NCI-H82 treated with DMSO at 0.1 percent for 48 hours (cell line): Measurements from ENCODE around the gene CDKL1.

Source experiments
- DNase-seq: peaks from one replicate; lab custom pipeline; 2025; ENCODE audit not compliant: unreplicated experiment; lab: John Stamatoyannopoulos, UW

The CDKL1 gene

DNA sequence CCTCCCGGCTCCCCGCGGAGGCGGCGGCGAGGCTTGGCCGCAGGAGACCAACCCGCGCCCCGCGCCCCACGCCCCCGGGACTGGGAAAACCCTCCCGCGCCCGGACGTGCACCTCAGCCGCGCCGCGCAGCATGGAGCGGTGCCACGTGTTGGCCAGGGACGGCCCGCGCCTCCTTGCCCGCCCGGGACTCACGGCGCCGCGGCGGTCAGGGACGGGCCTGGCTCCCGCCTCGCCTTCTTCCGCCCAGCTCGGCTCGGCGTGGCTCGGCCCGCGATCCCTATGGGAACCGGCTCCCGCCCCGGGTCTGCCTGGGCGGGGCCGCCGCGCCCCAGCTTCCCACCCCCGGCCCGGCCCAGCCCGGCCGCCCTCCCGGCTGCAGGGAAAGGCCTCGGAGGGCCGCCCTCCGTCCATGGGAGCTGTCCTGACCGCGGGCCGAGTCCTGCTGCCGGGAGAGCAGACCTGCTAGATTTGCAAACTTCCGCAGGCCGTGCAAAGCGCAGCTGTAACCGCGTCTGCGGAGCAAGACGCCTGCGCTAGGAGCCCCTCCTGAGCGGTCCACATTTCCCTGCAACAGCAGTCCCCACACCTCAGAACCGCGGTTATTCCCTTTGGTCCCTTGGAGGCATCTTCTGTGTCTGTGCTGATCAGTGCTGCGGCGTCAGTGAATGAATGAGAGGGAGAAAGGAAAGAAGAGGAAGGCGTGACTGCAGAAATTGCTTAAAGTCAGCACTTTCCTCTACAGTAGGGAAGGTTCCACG lies at the start of gene CDKL1:
Gene CDKL1 (minus strand): TSS at position 251 of the 759 bp plus-strand sequence. CDS start 1,013 bp downstream, outside the sequence.
- DNase-seq = no peak

DNA sequence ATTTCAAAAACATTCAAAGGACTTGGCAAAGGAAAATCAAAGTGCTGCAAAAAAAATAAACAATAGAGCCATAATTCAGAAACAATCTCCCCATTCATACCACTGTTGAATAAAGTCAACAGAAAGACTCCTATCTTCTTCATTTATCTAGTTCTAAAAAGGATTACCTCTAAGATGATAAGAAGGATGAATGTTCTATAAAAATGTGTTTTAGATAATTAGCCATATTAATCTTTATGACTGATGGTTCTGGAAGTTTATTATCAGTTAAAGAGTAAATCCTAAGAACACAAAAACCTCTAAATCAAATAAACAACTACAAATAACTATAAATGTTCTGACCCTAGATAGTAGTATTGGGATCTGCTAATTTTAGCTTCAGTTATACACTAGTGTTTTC lies 37.8 kb upstream of the CDKL1 start:
- no peak for DNase-seq

DNA sequence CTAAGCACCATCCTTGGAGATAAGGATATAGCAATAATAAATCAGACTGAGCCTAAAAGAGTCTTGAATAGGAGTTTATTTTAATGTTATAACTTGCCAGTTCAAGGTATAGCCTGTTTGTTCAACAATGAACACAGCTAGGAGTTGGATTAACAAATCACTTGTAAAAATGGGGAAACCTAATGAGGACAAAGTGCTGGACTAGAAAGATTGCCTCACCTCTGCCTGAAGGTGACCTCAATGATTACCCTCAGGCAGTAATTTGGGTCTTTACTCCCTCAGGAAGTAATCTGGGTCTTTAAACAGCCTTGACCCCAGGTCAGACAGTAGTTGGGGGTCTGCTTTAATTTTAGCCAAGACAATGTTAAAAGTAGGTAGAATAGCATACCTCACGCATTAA lies 35.5 kb upstream of the CDKL1 start:
- no peak for DNase-seq

DNA sequence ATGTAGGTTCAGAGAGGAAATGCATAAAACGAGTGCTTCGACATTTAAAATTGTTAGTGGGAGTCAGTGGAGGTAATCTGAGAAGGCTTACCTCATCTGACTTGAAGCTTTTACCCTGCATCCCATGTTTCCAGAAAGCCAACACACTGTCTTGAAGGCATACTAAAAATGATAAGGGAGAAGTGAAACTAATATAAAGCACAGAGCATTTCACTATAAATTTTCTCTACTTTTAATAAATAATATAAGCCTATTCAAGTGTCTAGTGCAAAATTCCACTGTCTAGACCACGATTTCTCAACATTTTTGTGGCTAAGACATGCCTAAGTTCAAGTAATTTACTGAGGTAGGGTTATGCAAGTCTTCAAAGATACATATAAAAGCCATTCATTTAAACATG lies 29.1 kb upstream of the CDKL1 start:
- no peak for DNase-seq

DNA sequence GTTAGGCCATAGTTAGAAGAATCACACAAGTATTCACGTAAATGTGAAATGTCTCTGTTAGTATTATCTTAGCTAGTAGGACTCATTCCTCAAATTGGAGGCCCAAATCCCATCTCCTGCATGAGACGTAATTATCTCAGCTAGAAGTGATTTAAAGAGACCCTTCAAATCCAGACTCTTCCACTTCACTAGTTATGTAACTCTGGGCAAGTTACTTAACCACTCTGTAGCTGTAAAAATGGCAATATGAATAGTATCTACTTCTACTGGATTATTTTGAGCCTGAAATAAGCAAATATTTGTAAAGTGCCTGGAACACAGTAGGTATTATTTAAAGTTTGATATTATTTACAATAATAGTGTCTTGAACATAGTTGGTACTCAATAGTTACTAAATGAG lies 28.4 kb upstream of the CDKL1 start:
- no peak for DNase-seq

DNA sequence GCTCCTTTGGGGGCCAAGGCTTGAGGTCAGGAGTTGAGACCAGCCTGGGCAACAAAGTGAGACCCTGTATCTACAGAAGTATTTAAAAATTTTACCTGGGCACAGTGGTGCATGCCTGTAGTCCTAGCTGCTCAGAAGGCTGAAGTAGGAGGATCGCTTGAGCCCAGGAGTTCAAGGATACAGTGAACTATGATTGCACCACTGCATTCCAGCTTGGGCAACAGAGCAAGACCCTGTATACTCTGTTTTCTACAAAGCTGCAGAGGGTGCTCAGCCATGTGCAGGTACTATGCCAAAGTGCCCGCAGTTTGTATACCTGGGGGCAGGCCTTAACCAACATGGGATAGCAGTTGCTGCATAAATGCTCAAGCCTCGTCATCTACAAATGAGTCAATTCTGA lies 26.8 kb upstream of the CDKL1 start:
- no peak for DNase-seq

DNA sequence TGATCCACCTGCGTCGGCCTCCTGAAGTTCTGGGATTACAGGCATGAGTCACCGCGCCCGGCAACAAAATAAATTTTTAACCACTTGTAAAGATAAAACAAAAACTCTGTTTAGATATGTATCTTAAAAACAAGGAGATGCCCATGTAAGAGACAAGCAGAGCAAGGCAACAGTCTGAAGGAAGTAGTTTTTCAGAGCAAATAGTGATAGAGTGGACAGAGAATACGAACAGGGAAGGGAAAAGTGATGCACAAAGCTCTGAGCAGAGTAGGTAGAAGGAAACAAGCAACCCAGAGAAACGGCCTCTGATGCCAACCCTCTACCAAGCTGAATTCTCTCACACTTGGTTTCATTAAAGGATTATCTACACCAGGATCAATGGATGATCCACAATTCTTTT lies 24.8 kb upstream of the CDKL1 start:
- no peak for DNase-seq

DNA sequence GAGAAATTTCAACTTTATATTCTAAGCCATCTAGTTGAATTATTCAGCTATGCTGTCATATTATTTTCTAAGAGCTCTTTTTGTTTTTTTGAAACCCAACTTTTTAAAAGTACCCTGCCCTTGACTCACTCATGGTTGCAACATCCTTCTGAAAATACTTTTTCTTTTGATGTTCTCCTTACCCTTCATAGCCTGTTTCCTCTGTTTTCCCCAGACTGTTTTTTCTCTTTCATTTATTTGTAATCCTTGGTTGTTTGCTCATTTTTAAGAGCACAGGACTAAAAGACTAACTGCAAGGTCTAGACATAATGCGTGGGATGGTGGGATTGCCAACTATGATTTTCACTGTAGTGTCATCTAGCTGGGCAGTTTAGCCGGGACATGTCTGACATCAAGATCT lies 21.2 kb upstream of the CDKL1 start:
- DNase-seq = no peak

DNA sequence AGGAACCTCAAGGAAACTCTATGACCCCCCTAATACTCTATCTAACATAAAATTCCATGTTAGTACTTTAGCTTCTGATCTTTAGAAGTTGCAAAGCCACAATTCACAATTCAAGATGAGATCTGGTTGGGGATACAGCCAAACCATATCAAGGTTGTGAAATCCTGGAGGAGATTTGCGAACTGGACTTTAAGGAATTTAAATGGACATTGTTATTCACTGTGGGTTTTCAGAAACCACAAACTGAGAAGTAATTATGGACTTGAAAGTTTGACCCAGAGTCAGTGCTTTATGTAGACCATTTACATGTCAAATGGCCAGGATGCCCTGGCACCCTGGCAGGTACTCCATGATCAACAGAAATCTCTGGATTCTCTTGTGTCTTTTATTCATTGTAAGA lies 14.2 kb upstream of the CDKL1 start:
- no peak for DNase-seq

DNA sequence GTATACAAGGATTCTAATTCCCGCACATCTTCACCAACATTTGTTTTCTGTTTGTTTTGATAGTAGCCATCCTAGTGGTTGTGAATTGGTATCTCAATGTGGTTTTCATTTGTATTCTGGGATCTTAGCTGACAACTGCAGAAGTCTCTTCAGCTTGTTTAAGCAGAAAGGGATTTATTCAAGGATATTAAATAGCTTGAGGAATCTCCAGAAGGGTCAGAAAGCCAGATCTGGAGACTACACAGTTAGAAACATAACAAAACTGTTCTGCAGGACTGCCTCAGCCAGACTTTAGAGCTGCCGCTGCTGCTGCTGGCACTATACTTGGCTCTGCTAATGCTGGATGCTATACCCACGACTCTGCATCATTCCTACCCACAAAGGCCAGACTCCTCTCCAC lies 13.4 kb upstream of the CDKL1 start:
- no peak for DNase-seq

DNA sequence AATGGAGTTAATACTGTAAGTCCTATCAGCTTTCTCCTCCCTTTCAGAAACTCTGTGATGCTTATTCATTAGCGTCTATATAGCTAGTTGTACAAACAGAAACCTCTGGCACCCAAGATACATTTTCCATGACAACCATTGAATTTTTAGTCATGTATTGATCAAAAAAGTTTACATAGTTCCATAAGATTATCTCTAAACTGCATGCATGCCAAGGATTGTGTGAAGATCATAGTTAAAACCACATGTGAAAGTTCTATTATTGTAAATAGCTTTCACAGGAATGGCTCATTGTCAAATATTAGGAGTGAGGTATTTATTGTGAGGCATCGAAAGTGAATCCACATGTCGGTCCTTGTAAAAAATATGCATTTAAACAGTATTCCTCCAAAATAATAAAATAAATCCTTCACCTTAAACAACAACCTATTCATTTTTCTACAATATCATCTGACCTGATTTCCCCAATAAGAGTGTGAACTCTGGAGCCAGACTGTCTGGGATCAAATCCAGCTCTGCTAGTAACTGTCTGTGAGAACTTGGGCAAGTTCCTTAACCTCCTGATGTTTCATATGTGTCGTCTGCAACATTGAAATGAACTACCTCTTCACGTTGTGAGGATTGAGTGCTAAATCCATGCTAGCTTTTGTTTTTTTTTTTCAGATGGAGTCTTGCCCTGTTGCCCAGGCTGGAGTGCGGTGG lies 10.6 kb upstream of the CDKL1 start:
- DNase-seq = no peak

DNA sequence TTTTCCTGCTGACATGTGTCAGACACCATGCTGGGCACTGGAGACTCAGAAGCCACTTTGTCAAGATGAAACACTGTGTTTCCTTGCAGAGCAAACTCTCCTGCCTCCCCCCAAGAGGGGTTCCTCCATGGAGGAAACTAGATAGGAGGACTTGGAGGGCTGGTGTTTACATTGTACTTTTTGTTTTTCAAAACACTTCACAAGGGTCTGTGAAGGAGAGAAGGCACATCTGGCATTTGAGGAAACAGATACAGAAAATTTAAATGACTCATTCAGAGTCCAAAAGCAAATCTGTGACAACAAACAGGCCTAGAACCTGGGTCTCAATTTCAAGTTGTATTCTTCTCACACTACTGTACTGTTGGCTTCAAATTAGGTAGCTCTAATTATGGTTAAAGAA lies 6.7 kb upstream of the CDKL1 start:
- no peak for DNase-seq

DNA sequence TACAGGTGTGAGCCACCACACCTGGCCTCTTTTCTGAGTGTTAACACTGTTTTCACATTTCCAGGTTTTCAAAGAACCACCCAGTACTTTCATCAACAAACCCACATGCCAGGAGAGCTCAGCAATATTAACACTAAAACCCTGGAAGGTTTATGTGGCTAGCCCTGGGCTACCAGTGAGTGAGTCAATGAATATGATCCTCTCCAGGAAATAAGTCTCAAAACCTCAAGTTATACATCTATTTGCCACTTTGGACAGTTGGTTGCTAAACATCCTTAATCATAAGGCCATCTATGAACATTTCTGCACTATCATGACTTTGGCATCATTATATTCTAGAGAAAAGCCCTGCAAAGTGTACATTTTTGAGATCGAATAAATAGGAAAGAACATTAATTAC lies 6.3 kb upstream of the CDKL1 start:
- DNase-seq = no peak

DNA sequence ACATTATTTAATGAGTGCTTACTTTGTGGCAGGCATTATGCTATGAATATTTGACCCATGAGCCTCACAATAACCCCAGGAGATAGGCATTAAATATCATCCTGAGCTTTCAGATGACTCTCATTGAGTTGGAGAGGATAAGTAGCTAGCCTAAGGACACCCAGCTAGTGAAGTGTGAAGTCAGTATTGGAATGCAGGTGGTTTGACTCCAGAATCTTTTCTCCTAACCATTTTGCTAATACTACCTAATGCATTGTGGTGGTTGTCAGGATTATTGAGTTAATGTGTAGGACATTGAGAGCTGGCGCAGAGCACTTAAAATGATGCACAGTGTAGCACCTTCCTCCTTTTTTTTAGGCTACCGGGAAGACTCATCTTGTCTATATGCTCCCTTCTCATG lies 3.8 kb upstream of the CDKL1 start:
- no peak for DNase-seq

DNA sequence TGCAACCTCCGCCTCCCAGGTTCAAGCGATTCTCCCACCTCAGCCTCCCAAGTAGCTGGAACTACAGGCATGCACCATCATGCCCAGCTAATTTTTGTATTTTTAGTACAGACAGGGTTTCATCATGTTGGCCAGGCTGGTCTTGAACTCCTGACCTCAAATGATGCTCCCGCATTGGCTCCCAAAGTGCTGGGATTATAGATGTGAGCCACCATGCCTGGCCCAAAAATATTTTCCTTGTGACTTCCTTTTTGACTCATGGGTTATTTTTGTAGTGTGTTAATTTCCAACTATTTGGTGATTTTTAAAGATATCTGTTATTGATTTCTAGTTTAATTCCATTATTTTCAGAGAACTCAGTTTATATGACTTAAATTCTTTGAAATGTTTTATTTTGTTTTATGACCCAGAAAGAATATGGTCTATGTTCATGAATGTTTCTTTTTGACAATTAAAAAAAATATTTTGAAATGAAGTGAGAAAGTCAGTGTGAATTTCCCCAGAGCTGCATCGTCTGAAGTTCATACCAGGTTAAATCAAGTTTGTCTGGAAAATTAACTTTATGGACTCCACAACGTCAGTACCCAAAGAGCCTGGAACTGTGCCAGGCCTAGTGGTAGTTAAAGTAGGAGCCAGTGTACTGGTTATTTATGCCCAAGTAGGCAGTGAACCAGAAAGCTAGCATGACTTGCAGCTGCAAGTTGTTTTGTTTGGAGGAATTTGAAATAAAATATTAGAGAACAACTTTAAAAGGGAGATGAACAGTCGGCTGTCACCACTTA lies 2.8 kb upstream of the CDKL1 start:
- no peak for DNase-seq

DNA sequence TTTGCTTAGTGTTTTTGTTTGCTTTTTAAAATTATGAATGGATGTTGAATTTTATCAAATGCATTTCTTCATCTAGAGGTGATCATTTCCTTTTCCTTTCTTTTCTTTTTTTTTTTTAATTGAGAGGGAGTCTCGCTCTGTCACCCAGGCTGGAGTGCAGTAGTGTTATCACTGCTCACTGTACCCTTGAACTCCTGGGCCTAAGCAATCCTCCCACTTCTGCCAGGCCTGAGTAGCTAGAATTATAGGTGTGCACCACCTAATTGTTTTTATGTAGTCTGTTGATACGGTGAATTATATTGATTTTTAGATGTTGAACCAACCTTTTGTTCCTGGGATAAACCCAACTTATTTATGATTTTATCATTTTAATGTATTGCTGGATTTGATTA lies 1.5 kb upstream of the CDKL1 start:
- DNase-seq = no peak

DNA sequence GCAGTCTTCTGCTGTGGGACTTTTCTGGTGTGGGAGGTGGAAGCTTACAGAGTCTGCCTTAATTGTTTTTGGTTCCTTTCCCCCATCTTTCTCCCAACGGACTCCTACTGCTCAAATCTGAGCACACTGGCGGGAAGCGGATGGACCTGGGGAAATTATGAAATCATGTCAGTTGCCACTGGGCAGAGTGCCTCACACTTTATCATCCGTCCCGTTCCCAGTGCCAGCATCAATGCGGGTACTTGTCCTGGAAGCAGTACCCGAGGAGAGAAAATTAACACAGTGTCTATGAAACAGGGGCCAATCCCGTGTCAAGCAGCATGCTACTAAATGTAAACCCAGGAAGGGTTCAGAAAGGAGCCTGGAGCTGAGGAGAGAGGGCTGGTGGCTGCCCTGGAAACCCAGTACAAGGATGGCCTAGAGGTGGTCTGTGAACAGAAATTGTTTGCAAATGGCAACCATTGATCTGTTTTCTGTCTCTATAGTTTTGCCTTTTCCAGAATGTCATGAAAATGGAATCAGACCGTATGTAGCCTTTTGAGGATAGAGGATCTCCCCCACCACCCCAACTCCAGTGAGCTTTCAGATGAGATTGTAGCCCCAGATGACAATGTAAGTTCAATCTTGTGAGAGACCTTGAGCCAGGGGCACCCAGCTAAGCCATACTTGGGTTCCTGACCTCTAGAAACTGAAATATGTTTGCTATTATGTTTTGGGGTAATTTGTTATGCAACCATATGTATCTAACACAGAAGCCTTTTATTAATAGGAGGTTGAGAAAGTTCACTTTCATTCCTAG lies 908 bp upstream of the CDKL1 start:
- no peak for DNase-seq

DNA sequence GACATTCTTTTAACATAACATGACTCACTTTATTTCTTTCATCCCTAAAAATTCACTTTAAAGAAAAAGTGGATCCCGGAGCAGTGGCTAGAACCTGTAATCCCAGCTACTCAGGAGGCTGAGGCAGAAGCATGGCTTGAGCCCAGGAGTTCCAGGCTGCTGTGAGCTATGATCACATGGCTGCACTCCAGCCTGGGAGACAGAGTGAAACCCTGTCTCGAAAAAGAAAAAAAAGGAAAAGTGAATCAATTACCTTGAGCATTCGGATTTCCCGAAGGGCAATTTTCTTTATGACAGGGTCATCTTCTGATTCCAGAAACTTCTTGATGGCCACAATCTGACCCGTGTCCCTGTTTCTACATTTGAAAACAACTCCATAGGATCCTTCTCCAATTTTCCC lies 1.2 kb downstream of the CDKL1 start:
- no peak for DNase-seq

DNA sequence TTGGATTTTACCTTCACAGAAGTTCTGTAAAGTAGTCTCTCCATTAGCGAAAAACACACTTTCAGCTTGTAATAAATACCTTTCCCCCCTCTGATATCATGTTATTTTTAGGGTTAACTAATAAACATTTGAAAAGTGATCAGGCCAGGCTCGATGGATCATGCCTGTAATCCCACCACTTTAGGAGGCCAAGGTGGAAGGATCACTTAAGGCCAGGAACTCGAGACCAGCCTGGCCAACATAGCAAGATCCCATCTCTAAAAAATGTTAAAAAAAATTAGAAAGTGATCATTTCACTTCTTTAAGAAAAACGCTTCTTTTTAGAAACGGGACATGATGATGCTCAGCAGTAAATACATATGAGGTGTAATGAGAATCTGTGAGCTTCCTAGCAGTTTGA lies 2.0 kb downstream of the CDKL1 start:
- no peak for DNase-seq

DNA sequence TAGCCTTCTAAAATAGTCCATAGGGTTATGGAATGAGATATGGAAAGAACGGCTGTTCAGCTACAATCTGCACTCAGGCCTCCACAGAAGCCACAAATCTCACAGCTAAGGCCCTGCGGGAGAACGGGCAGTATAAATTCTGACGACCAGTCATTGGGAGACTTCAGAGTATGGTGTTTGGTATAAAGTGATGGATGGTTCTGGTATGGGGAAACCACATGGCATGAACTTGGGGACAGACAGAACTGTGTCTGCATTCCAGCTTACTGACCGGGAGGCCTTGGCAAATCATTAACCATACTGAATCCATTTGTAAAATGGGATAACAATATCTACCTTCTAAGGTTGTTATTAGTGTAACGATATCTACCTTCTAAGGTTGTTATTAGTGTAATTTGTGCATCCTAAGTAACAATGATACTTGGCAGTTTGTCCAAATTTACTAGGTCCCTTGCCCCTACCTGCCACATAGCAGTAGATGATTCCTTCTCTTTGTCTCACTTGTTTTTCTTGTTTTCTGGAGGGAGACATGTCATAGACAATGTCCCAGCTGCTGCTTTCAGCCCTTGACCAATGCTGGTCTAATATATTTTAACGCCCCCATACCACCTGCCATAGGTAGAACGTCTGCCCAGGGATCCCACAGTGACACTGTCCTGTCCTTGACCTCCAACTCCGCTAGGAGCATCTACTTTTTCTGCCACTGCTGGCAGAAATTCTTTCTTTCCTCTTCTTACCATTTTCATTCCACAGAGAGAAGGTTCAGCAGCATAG lies 6.8 kb downstream of the CDKL1 start:
- DNase-seq = no peak
